Middle frontal gyrus (tissue), 1 donor: ENCODE data around the gene SFI1.

ENCODE experiments used
- DNase-seq: peaks from one replicate; pipeline ENCODE4 v3.0.0-alpha.2; 2015; ENCODE audit warnings: low spot score; ENCODE audit errors: extremely low spot score

The SFI1 gene

GRCh38 chr22:31616315-31616980 lies 120.1 kb downstream of the SFI1 start:
- no peak for DNase-seq

DNA sequence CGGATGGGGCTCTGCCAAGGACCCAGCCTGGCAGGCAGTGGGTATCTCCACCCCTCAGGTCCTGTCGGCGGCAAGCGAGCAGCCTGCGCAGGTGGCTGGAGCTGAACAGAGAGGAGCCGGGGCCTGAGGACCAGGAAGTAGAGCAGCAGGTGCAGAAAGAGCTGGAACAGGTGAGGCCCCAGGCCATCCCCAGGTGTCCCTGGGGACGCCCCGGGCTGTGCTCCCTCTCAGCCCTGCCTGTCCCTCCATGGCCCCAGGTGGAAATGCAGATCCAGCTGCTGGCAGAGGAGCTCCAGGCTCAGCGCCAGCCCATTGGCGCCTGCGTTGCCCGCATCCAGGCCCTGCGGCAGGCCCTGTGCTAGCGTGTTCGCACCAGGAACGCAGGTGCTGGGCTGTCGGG lies 121.7 kb downstream of the SFI1 start:
- DNase-seq = no peak

DNA sequence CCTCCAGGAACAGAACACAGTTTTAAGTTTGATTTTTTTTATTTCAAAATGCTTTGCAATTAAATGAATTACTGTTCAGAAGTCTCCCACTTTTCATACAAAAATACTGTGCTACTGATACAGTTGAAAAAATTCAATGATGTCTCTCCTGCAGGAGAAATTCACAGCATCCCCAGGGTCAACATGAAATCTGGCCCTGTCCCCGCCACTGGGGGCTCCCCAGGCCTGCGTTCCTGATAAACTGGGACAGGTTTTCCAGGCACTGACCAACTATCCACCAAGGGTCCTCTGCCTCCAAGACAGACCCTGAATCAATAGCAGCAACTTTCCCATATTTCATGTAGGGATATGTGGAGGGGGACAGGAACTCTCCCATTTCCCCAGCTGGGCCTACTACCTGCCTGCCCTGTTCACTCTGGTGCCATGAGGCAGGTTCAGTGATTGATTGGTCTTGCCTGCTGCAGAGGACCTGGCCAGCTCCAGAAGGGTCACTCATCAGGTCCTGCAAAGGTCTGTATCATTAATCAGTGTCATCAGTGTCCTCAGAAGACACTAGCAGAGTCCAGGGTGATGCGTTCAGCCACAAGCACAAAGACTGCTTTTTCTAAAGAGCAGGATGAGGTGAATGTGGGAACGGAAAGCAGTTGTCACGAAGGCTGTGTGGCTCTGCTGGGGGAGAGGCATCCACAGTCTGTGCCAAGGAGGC lies 122.3 kb downstream of the SFI1 start:
- DNase-seq = no peak

GRCh38 chr22:31619611-31620300 lies 123.4 kb downstream of the SFI1 start:
- DNase-seq = no peak

GRCh38 chr22:31620756-31621480 lies 124.6 kb downstream of the SFI1 start:
- DNase-seq = no peak

GRCh38 chr22:31621507-31622124 lies 125.3 kb downstream of the SFI1 start:
- no peak for DNase-seq

DNA sequence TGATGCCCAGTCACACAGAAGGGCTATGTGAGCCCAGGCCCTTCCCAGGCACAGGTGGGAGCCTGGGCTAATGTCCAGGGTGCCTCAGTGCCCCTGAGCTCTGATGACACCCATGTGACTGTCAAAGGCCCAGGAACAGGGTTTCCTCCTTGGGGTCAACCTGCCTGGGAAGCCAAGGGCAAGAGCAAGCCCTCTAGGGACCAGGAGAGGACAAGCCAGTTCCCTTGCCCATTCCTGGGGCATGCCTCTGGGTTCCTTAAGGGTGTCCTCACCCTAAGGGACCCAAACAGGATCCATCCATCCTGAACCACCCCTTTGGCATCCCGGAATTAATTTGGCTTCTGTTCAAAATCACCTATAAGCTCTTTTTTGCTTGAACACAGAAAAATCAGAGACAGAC lies 126.6 kb downstream of the SFI1 start:
- no peak for DNase-seq

DNA sequence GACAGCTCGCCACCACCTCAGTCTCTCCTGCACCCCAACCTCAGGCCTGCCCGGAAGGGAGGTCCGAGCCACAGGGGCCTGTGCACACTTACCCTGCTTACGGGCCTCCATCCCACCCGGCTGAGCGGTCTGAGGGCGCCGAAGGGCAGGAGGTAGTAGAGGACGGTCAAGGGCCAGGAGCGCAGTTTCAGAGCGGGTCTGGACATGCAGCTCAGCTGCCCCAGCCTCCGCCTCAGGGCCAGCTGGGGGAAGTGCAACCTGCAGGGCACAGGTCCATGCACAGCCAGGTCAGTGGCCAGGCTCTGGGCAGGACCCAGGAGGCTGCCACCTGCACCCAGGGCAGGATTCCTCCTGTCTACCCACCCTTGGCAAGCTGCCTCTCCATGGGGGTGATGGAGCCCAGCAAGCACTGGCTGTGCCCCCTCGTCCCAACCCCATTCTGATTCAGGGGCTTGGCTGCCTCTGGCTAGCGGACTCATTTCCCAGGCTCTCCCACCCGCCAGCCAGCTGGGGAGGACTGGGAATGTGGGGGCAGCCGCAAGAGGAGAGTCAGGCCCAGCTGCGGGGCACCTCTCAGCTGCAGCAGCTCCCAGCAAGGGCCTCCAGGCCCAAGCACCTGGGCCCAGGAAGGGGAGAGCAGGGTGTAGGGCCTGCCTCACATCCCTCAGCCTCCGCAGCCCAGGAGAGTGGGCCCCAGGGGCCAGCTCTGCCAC lies 127.4 kb downstream of the SFI1 start:
- DNase-seq = no peak

DNA sequence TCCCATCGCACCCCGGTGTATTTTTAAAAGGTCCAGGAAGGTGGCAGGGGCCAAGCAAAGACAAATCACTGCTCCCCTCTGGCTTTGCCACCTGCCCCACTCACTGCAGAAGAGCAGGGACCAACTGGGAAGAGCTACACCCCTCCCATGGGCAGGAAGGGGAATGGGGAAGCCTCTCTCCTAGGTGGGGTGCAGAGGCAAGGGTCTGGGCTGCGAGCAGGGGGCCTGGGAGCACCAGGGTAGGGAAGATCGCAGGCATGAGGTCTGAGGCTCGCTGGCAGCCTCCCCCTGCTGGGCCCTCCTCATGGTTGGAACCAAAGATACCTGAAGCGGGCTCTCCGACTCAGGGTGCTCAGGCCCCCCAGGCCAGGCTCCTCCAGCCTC lies 128.9 kb downstream of the SFI1 start:
- DNase-seq = no peak

GRCh38 chr22:31625661-31626426 lies 129.5 kb downstream of the SFI1 start:
- DNase-seq = peak; percentile 22

GRCh38 chr22:31626427-31627150 lies 130.3 kb downstream of the SFI1 start:
- no peak for DNase-seq

DNA sequence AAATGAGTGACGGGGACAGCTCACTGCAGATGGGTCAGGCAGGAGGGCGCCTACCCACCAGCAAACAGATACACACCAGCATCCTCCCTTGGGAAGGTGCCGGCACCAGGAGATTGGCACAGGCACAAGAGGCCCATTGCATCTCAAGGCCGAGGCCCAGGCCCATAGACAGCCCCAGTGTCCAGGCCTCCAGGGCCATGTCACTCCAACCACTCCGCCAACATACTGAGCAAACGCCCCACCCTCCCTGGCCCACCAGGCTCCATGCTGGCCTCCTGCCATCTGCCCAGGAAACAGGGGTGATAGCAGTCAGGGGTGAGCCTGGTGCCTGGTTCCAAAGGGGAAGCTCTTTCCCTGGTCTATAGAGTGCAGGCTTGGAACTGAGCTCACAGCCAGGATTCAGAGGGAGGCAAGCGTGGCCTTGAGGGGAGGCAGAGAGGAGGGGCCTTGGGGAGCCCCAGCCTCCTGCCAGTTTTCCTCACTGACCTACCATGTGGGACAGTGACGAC lies 130.9 kb downstream of the SFI1 start:
- DNase-seq = no peak

- no peak for DNase-seq
These were observed 132.0 kb downstream of the SFI1 start for GRCh38 chr22:31628362-31628761.

GRCh38 chr22:31628969-31629708 lies 132.8 kb downstream of the SFI1 start:
- DNase-seq = no peak

DNA sequence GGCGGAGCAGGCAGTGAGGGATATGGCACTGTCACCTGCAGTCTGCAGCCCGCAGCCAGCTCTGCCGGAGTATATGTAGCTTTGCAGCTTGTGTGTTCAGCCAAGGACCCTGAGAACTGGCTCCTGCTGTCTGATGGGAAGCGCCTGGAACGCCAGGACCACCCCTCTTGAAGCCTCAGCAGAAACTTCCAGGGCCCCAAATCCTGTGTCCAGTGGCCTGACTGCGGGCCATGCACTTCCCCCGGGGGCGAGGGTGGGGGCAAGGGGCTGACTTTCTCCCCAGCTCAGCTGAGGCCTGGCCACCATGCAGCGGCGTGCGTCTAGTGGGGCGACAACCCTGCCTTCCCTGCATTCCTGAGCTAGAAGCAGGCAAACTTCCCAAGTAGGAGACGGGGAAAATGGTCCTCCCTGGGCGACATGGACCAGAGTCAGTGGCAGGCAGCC lies 133.4 kb downstream of the SFI1 start:
- DNase-seq = no peak

- DNase-seq = no peak
These were observed 134.3 kb downstream of the SFI1 start for GRCh38 chr22:31630331-31631329.

GRCh38 chr22:31631436-31631835 lies 135.1 kb downstream of the SFI1 start:
- no peak for DNase-seq
